ENCODE results near the gene GSK3A.

The GSK3A gene

DNA sequence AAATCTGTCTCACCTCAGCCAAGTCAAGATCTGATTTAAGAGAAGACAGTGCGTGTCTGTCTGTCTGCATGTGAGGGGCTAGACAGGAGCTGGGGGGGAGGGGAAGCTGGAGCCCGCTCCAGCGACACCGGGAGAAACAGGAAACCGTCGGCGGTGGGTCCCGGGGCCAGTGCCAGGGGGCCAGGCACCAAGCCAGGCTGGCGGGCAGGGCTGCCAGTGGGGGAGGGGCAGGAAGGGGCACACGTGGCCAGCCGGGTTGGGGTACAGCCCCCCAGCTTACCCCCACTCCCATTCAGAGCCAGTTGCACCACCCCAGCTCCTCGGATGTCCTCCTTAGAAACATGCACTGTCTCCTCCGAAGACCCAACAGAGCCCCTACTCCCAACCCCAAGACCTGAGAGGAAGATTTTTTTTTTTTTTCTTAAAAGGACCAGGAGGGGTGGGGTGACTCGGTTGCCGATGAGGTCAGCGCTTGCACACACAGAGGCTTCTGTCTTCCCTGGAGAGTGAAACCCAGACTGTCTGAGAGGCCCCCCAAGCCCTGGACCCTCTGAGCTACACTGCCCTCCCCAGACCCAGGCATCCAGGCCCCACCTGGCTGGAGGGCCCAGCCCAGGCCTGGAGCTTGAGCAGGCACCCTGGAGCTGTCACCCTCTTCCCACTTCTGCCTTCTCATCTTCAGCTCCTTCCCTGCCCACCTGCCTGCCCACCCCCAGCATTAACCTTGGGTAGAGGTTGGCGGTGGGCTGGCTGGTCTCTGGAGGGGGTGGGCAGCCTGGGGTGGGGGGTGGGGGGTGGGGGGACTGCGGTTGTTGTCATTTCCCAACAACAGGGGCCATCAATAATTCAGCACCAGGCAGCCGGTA is 8.5 kb upstream of the GSK3A start:
- no peak for TF ChIP-seq POLR2A (IDR thresholded peaks at IDR 0.05; ENCODE audit: low read depth, low read length)
- TF ChIP-seq POLR2AphosphoS5 (IDR thresholded peaks at IDR 0.05; ENCODE audit: low read depth, low read length) = no peak; the same call in 1 of the 2 replicates
- TF ChIP-seq TAF1 (IDR thresholded peaks at IDR 0.05; ENCODE audit: low read depth, low read length) = no peak
- TF ChIP-seq PAX5 (IDR thresholded peaks at IDR 0.05; ENCODE audit: insufficient read depth, low read length, severe bottlenecking) = no peak
- TF ChIP-seq SPI1 (IDR thresholded peaks at IDR 0.05; ENCODE audit: low read depth, low read length) = no peak
- TF ChIP-seq POU2F2 (IDR thresholded peaks at IDR 0.05; ENCODE audit: low read depth, low read length) = no peak
- DNase-seq (ENCODE audit: insufficient read length, low spot score) (no peak), FAIRE-seq (no peak)

- TF ChIP-seq SPI1 (IDR thresholded peaks at IDR 0.05; ENCODE audit: low read depth, low read length) (no peak), PAX5 (IDR thresholded peaks at IDR 0.05; ENCODE audit: insufficient read depth, low read length, severe bottlenecking) (no peak), TAF1 (IDR thresholded peaks at IDR 0.05; ENCODE audit: low read depth, low read length) (no peak), POU2F2 (IDR thresholded peaks at IDR 0.05; ENCODE audit: low read depth, low read length) (no peak), POLR2A (IDR thresholded peaks at IDR 0.05; ENCODE audit: low read depth, low read length) (no peak), POLR2AphosphoS5 (IDR thresholded peaks at IDR 0.05; ENCODE audit: low read depth, low read length) (no peak; the same call in 1 of the 2 replicates)
- FAIRE-seq (no peak), DNase-seq (ENCODE audit: insufficient read length, low spot score) (no peak)
These were observed 7.8 kb upstream of the GSK3A start for GRCh38 chr19:42250183-42250665.

DNA sequence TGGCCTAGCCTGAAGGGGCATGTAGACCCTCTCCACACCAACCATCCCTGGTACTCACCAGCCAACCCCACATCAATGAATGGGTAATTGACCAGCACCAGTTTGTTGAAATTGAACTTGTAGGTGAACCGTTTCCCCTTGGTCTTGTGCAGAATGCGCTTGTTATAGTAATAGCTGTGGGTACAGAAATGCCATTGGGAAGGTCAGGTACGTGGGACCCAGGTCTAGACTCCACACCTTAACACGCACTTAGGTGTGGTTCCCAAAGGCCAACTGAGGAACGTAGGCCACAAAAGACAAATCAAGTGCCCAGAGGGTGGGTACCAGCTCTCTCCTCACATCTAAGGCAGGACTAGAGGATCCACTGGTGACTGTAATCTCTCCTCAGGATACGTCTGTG is 7.4 kb upstream of the GSK3A start:
- FAIRE-seq = no peak
- DNase-seq (ENCODE audit: insufficient read length, low spot score) = no peak
- no peak for TF ChIP-seq TAF1 (IDR thresholded peaks at IDR 0.05; ENCODE audit: low read depth, low read length)
- TF ChIP-seq SPI1 (IDR thresholded peaks at IDR 0.05; ENCODE audit: low read depth, low read length) = no peak
- no peak for TF ChIP-seq POU2F2 (IDR thresholded peaks at IDR 0.05; ENCODE audit: low read depth, low read length)
- TF ChIP-seq POLR2AphosphoS5 (IDR thresholded peaks at IDR 0.05; ENCODE audit: low read depth, low read length) = no peak; the same call in 1 of the 2 replicates
- no peak for TF ChIP-seq POLR2A (IDR thresholded peaks at IDR 0.05; ENCODE audit: low read depth, low read length)
- no peak for TF ChIP-seq PAX5 (IDR thresholded peaks at IDR 0.05; ENCODE audit: insufficient read depth, low read length, severe bottlenecking)

GRCh38 chr19:42249149-42249750 is 6.8 kb upstream of the GSK3A start:
- FAIRE-seq (no peak), DNase-seq (ENCODE audit: insufficient read length, low spot score) (no peak)
- TF ChIP-seq POLR2A (IDR thresholded peaks at IDR 0.05; ENCODE audit: low read depth, low read length) (no peak), PAX5 (IDR thresholded peaks at IDR 0.05; ENCODE audit: insufficient read depth, low read length, severe bottlenecking) (no peak), POU2F2 (IDR thresholded peaks at IDR 0.05; ENCODE audit: low read depth, low read length) (no peak), SPI1 (IDR thresholded peaks at IDR 0.05; ENCODE audit: low read depth, low read length) (no peak), POLR2AphosphoS5 (IDR thresholded peaks at IDR 0.05; ENCODE audit: low read depth, low read length) (no peak), TAF1 (IDR thresholded peaks at IDR 0.05; ENCODE audit: low read depth, low read length) (no peak)

DNA sequence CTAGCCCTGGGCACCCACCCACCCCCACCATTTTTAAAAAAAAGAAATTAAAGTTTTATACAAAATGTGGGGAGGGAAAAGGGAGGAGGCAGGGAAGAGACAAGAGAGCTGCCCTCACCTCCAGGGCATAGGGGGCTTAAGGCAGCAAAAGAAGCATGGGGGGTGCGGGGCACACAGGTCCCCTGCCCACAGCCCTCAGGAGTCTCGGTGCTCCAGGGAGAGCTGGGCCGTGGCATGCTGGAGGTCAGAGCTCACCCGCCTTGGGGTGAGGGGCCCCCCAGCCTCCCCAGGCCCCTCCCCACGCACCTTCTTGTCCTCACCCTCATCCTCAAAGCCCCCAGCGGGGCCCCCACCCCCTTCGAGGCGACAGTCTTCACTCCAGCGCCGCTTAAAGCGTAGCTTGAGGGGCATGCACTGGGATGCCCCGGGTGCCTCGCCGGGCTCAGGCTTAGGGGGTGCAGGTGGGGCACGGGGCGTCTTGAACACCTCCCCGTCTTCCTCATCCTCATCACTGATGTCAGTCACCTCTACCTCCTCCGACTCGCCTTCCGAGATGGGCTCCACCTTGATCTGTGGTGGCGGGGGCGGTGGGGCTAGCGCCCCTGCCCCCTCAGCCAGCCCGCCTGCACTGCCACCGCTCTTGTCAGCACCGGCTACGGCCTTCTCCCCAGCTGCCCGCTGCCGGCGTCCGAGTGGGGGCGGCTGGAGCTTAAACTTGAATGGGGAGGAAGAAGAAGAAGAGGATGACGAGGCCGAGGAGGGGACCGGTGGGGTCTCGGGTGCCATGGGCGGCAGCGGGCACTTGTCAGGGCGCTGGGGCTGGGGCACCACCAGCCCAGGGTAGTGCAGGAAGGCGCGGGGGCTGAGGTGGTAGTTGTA is 6.1 kb upstream of the GSK3A start:
- peak; percentile 14; the same call in 1 of the 2 replicates for TF ChIP-seq POLR2AphosphoS5 (IDR thresholded peaks at IDR 0.05; ENCODE audit: low read depth, low read length)
- TF ChIP-seq TAF1 (IDR thresholded peaks at IDR 0.05; ENCODE audit: low read depth, low read length) = no peak
- DNase-seq (ENCODE audit: insufficient read length, low spot score) = no peak
- no peak for FAIRE-seq

DNA sequence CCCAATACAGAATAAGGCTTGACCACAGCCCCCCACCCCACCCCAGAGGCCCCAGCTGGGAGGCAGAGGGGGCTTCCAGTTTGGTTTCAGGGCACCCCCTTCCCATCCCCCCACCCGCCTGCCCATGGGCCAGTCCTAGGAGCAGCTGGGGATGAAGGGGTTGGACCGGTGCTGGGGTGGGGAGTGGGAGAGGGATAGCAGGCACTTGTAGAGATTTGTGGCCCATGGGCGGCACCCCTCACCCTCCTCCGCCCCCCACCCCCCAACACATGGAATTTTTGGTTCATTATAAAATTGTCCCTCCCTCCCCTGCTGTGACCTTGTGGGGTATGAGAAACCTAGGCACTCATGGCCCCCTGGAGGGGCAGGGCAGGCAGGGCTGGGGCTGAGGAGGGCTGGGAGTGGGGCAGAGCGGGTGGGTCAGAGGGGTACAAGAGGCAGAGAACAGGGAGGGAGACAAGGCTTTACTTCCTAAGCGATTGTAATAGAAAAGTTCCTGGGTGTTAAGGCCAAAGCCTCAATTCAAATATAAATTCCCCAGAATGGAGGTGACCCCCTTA is 5.3 kb upstream of the GSK3A start:
- no peak for TF ChIP-seq POU2F2 (IDR thresholded peaks at IDR 0.05; ENCODE audit: low read depth, low read length)
- FAIRE-seq (no peak), DNase-seq (ENCODE audit: insufficient read length, low spot score) (no peak)

DNA sequence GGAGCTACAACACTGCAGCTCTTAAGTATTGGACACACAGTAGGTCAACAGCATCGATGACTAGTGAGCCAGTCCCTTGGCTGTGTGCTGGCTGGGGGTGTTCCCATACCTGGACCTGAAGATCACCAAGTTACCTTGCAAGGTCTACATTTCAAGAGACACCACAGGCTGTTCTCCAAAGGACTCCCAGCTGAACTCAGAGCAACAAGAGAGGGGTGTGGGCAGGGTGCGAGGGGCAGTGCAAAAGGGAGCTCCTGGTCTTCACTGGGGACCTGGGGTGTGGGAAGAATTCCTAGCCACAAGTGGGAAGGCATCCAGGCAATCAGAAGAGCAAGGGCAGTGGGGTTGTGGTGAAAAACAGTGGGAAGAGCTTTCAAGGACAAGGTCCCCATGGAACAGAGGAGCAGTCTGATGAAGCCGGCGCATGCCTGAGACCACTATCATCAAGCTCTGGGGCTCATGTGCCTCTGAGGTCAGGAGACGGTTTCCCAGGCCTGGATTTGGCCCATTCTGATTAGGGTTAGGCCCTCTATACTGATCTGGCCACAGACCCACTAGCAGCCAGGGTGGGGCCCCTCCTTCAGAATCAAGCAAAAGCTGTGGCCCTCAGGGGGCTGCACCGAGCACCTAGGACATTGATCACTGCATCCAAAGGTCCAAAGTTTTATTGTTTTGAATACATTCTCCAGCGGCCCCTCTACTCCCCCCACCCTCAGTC is 4.7 kb upstream of the GSK3A start:
- DNase-seq (ENCODE audit: insufficient read length, low spot score) (no peak), FAIRE-seq (no peak)
- TF ChIP-seq POU2F2 (IDR thresholded peaks at IDR 0.05; ENCODE audit: low read depth, low read length) (no peak), SPI1 (IDR thresholded peaks at IDR 0.05; ENCODE audit: low read depth, low read length) (no peak), POLR2A (IDR thresholded peaks at IDR 0.05; ENCODE audit: low read depth, low read length) (no peak), PAX5 (IDR thresholded peaks at IDR 0.05; ENCODE audit: insufficient read depth, low read length, severe bottlenecking) (no peak), POLR2AphosphoS5 (IDR thresholded peaks at IDR 0.05; ENCODE audit: low read depth, low read length) (no peak), TAF1 (IDR thresholded peaks at IDR 0.05; ENCODE audit: low read depth, low read length) (no peak)

GRCh38 chr19:42246143-42246921 is 3.9 kb upstream of the GSK3A start:
- TF ChIP-seq TAF1 (IDR thresholded peaks at IDR 0.05; ENCODE audit: low read depth, low read length) = no peak
- TF ChIP-seq POLR2AphosphoS5 (IDR thresholded peaks at IDR 0.05; ENCODE audit: low read depth, low read length) = peak; percentile 44; the same call in 1 of the 2 replicates
- TF ChIP-seq PAX5 (IDR thresholded peaks at IDR 0.05; ENCODE audit: insufficient read depth, low read length, severe bottlenecking) = no peak
- TF ChIP-seq POLR2A (IDR thresholded peaks at IDR 0.05; ENCODE audit: low read depth, low read length) = peak; percentile 19; the same call in 1 of the 2 replicates
- TF ChIP-seq SPI1 (IDR thresholded peaks at IDR 0.05; ENCODE audit: low read depth, low read length) = no peak
- peak; percentile 40 for FAIRE-seq
- DNase-seq (ENCODE audit: insufficient read length, low spot score) = no peak

Measured in GM12891 (cell line).